ENCODE results near the gene CES5A. TPM values are rescaled to one million over a fixed set of nuclear protein-coding genes. Genes with fewer than 3 reads are reported as not detected.

Gene CES5A
- total and polyA plus RNA-seq, 2 of the 8 experiments (the other 6 are each of a cell fraction or from before 2014, with no cell fraction given) = not detected

- no peak overlapping the region for H3K56ac ChIP-seq (replicated peaks; ENCODE audit: insufficient read length, low read depth, low read length)
- no peak overlapping the region for H2BK120ac ChIP-seq (replicated peaks; ENCODE audit: low read depth, low read length)
- no peaks in the 10 kb centered on the region for H3K27me3 ChIP-seq (replicated peaks in 1 of 4; ENCODE audit: control insufficient read depth in 3 of 4, extremely low read depth in 1 of 4, insufficient read depth in 3 of 4, low read length in 3 of 4)
- no peak overlapping the region for H2AFZ ChIP-seq (ENCODE audit: low read length)
- H3K79me1 ChIP-seq (ENCODE audit: low read depth, low read length) = no peaks in the 10 kb centered on the region
- H4K8ac ChIP-seq (ENCODE audit: extremely low read depth, insufficient read depth, low read length) = no peak overlapping the region
- no peak overlapping the region for H4K5ac ChIP-seq (ENCODE audit: insufficient read length, low read depth, low read length)
- CTCF ChIA-PET (ENCODE audit: partially characterized antibody) = interaction anchor here (1.0 kb wide), 1 partner anchor 16 kb away, joined by 3 read pairs; no protein-coding TSS in a partner anchor
- H3K23me2 ChIP-seq (ENCODE audit: low read depth, low read length) = no peaks in the 10 kb centered on the region
- POLR2A ChIA-PET (ENCODE audit: partially characterized antibody) = no interaction called here
- H3K4me2 ChIP-seq (ENCODE audit: insufficient read depth in 1 of 2, low read depth in 2 of 2, low read length in 2 of 2) = no peak overlapping the region
- no peak overlapping the region for H3K18ac ChIP-seq (ENCODE audit: extremely low read depth, low read length)
- H3K9me3 ChIP-seq (ENCODE audit: insufficient read depth in 2 of 2, low read depth in 1 of 2, low read length in 1 of 2) = peaks cover 6 to 7% of the 10 kb centered on the region in 2 experiments; a peak in 1 of 4 replicates
- H3K4me3 ChIP-seq (ENCODE audit: extremely low read depth in 1 of 4, insufficient read depth in 2 of 4, low read depth in 3 of 4, low read length in 4 of 4) = no peak overlapping the region
- H3K9ac ChIP-seq (replicated peaks in 1 of 4; ENCODE audit: extremely low read depth in 1 of 4, low read depth in 3 of 4, low read length in 3 of 4) = no peak overlapping the region
- DNase-seq (ENCODE audit: low read depth in 1 of 2, low spot score in 2 of 2) = no peak
- H2BK15ac ChIP-seq (ENCODE audit: low read length) = no peak overlapping the region
- H3K27ac ChIP-seq (ENCODE audit: low read depth, low read length) = no peak overlapping the region
- no peaks in the 10 kb centered on the region for H4K20me1 ChIP-seq (replicated peaks in 1 of 2; ENCODE audit: control insufficient read depth in 1 of 2, insufficient read depth in 2 of 2, low read length in 2 of 2)
- no peak overlapping the region for H2AK5ac ChIP-seq (ENCODE audit: low read depth, low read length)
- no peaks in the 10 kb centered on the region for H3K4me1 ChIP-seq (replicated peaks in 1 of 4; ENCODE audit: control insufficient read depth in 3 of 4, insufficient read depth in 4 of 4, low read length in 3 of 4)
- no peak overlapping the region for H2BK12ac ChIP-seq (ENCODE audit: low read depth, low read length)
- no peak overlapping the region for H3K14ac ChIP-seq (ENCODE audit: insufficient read length)
- no peaks in the 10 kb centered on the region for H3K79me2 ChIP-seq (ENCODE audit: control insufficient read depth in 1 of 2, insufficient read depth in 2 of 2, low read length in 2 of 2)
- 100% methylated on average over 1 of the region's 1 CpG; no CpG with 5 or more reads in 1 of the 2 experiments for WGBS, 2 experiments (ENCODE audit: extremely low coverage in 1 of 2, insufficient coverage in 1 of 2, insufficient read length in 1 of 2, insufficient replicate concordance in 2 of 2, low coverage in 1 of 2, low lambda C conversion rate in 2 of 2, missing lambda C conversion rate in 1 of 2)
- no peak for FAIRE-seq
- H2BK20ac ChIP-seq (ENCODE audit: low read length) = no peak overlapping the region
- H3K23ac ChIP-seq (ENCODE audit: insufficient read length) = no peak overlapping the region
- no peaks in the 10 kb centered on the region for H3K36me3 ChIP-seq (ENCODE audit: control insufficient read depth in 2 of 4, insufficient read depth in 4 of 4, low read length in 3 of 4)
- no peak overlapping the region for H3K4ac ChIP-seq (replicated peaks; ENCODE audit: insufficient read length, low read depth, low read length)
- H4K91ac ChIP-seq (replicated peaks; ENCODE audit: insufficient read length, low read length) = no peak overlapping the region
- no peak overlapping the region for H2BK5ac ChIP-seq (ENCODE audit: low read depth, low read length)
- TF ChIP-seq ATF3 (IDR thresholded peaks at IDR 0.05; ENCODE audit: insufficient read depth, low read depth, low read length) = no peak
- no peak for TF ChIP-seq GABPA (IDR thresholded peaks at IDR 0.05; ENCODE audit: borderline replicate concordance, insufficient read depth, low read length)
- no peak for TF ChIP-seq TCF12 (IDR thresholded peaks at IDR 0.05; ENCODE audit: low read depth, low read length)
- no peak for TF ChIP-seq SUZ12 (IDR thresholded peaks at IDR 0.05; ENCODE audit: low read length)
- TF ChIP-seq ASH2L (IDR thresholded peaks at IDR 0.05; ENCODE audit: low read length) = no peak
- TF ChIP-seq POU5F1 (IDR thresholded peaks at IDR 0.05; ENCODE audit: low read depth, low read length) = no peak
- TF ChIP-seq KDM4A (IDR thresholded peaks at IDR 0.05; ENCODE audit: low read depth, low read length, severe bottlenecking) = no peak
- TF ChIP-seq CHD1 (IDR thresholded peaks at IDR 0.05; ENCODE audit: low read depth, low read length) = no peak
- no peak for TF ChIP-seq RFX5 (IDR thresholded peaks at IDR 0.05; ENCODE audit: borderline replicate concordance, low read depth, low read length)
- no peak for TF ChIP-seq CTCF (IDR thresholded peaks at IDR 0.05; ENCODE audit: control extremely low read depth in 1 of 3, insufficient read depth in 1 of 3, low read depth in 1 of 3, low read length in 3 of 3)
- no peak for TF ChIP-seq MAX (IDR thresholded peaks at IDR 0.05)
- no peak for TF ChIP-seq TAF1 (IDR thresholded peaks at IDR 0.05; ENCODE audit: low read depth, low read length)
Observed at GRCh38 chr16:55898592-55898991, 23.4 kb upstream of the CES5A start.

Data from H1 (cell line).